GM12878 (cell line): ENCODE measurements around the gene MRPL22. TPM values are rescaled to one million over a fixed set of nuclear protein-coding genes. Genes with fewer than 3 reads are reported as not detected.

Experiments used
- ATAC-seq: fragments of 200-7000 bp; cut with Tn5 transposase; 3 replicates; pipeline ENCODE4 v1.9.1; 2020; ENCODE audit warnings: mild to moderate bottlenecking, moderate library complexity
- BruUV-seq: library from RNA; stranded (reverse); fragments of 400-500 nt; replicated peaks from 2 replicates; lab custom pipeline; 2021; lab: Mats Ljungman, UMichigan
- CTCF ChIA-PET: fragments of 300-600 bp; sonication (Branson Sonifier 250); formaldehyde crosslinking; extraction: SDS; loops from one replicate; lab custom pipeline; 2021; ENCODE audit warnings: inconsistent platforms; lab: Yijun Ruan, JAX
- POLR2A ChIA-PET: fragments of 350-600 bp; formaldehyde crosslinking; extraction: SDS; loops from one replicate; lab custom pipeline; 2021; ENCODE audit warnings: inconsistent platforms; lab: Charles Lee
- RAD21 ChIA-PET: fragments of 300-600 bp; sonication (Branson Sonifier 250); formaldehyde crosslinking; loops from one replicate; lab custom pipeline; 2023; ENCODE audit warnings: antibody characterized with exemption; ENCODE audit not compliant: unreplicated experiment; lab: Charles Lee
- SMC1A ChIA-PET: fragments of 300-600 bp; sonication (Branson Sonifier 250); formaldehyde crosslinking; loops from one replicate; lab custom pipeline; 2023; ENCODE audit not compliant: unreplicated experiment, uncharacterized antibody; lab: Charles Lee
- DNase-seq: peaks from one replicate; pipeline ENCODE4 v3.0.0-alpha.2; 2011; ENCODE audit warnings: low read depth, low spot score
- FAIRE-seq: peaks from 3 replicates; lab custom pipeline; 2011; peaks lifted over from hg19 to GRCh38; lab: Jason Lieb, UNC
- H2AFZ ChIP-seq: 2 replicates; pipeline ENCODE4 v1.6.0; 2011; ENCODE audit warnings: low read depth, low read length, control low read depth; ENCODE audit not compliant: control insufficient read depth
- H3K27ac ChIP-seq: 2 replicates; pipeline ENCODE4 v1.5.1; 2011; ENCODE audit warnings: control low read depth; ENCODE audit not compliant: control insufficient read depth, insufficient read depth
- H3K27me3 ChIP-seq, 2 experiments: replicated peaks in 1 of 2; 2 replicates each; pipeline versions ENCODE4 v1.6.0 to v1.6.1; 2011; ENCODE audit warnings: low read length in 1 of 2; ENCODE audit not compliant: control insufficient read depth in 2 of 2, insufficient read depth in 2 of 2
- H3K36me3 ChIP-seq, 2 experiments: 2 replicates each; pipeline ENCODE4 v1.5.1; 2011; ENCODE audit warnings: low read length in 1 of 2; ENCODE audit not compliant: control insufficient read depth in 2 of 2, insufficient read depth in 2 of 2
- H3K4me1 ChIP-seq: 2 replicates; pipeline ENCODE4 v1.6.1; 2011; ENCODE audit warnings: mild to moderate bottlenecking, low read length, moderate library complexity, mixed read lengths; ENCODE audit not compliant: control insufficient read depth, insufficient read depth
- H3K4me2 ChIP-seq: 2 replicates; pipeline ENCODE4 v1.6.0; 2011; ENCODE audit warnings: control low read depth; ENCODE audit not compliant: control insufficient read depth, insufficient read depth
- H3K4me3 ChIP-seq: fragments of 200-600 bp; sonication (generic); 2 replicates; pipeline ENCODE4 v1.5.1; 2016
- H3K79me2 ChIP-seq: 2 replicates; pipeline ENCODE4 v1.6.0; 2011; ENCODE audit warnings: low read length; ENCODE audit not compliant: control insufficient read depth, insufficient read depth
- H3K9ac ChIP-seq: 2 replicates; pipeline ENCODE4 v1.8.0; 2011; ENCODE audit warnings: low read length, control low read depth, mixed read lengths; ENCODE audit not compliant: control insufficient read depth, insufficient read depth
- H3K9me3 ChIP-seq: replicated peaks from 3 replicates; pipeline ENCODE4 v1.5.1; 2011; ENCODE audit warnings: mild to moderate bottlenecking, low read length; ENCODE audit not compliant: control insufficient read depth, insufficient read depth
- H4K20me1 ChIP-seq: 2 replicates; pipeline ENCODE4 v1.6.0; 2011; ENCODE audit not compliant: control insufficient read depth, insufficient read depth
- ELK1 ChIP-seq: IDR thresholded peaks from 2 replicates; pipeline ENCODE4 v1.6.1; 2012; ENCODE audit warnings: low read depth, low read length, improper control_type of control experiment
- EP300 ChIP-seq, 2 experiments: fragments of 150-350 bp in 1 of 2; IDR thresholded peaks; 2 replicates each; pipeline ENCODE4 v1.6.1; 2011 to 2012; ENCODE audit warnings: low read depth in 2 of 2, low read length in 2 of 2, borderline replicate concordance in 1 of 2, improper control_type of control experiment in 1 of 2, inconsistent platforms in 1 of 2; ENCODE audit not compliant: control insufficient read depth in 1 of 2
- IKZF1 ChIP-seq: fragments of 450-650 bp; conservative IDR thresholded peaks from 2 replicates; pipeline ENCODE4 v1.6.1; 2017; ENCODE audit warnings: antibody characterized with exemption, mild to moderate bottlenecking
- IKZF2 ChIP-seq, 2 experiments: fragments of 450-650 bp; IDR thresholded peaks; 2 replicates each; pipeline ENCODE4 v1.6.1; 2017; ENCODE audit warnings: mild to moderate bottlenecking in 2 of 2, moderate library complexity in 2 of 2
- JUND ChIP-seq: IDR thresholded peaks from 2 replicates; pipeline ENCODE4 v1.6.1; 2012; ENCODE audit warnings: low read depth, mild to moderate bottlenecking, low read length, improper control_type of control experiment, moderate library complexity
- NBN ChIP-seq: fragments of 450-650 bp; IDR thresholded peaks from 2 replicates; pipeline ENCODE4 v1.6.1; 2016
- SMARCA5 ChIP-seq: fragments of 450-650 bp; IDR thresholded peaks from 2 replicates; pipeline ENCODE4 v1.6.1; 2017; ENCODE audit warnings: mild to moderate bottlenecking
- STAT1 ChIP-seq: fragments of 450-650 bp; conservative IDR thresholded peaks from 2 replicates; pipeline ENCODE4 v1.6.1; 2014; ENCODE audit warnings: antibody characterized with exemption, mild to moderate bottlenecking
- TCF12 ChIP-seq: IDR thresholded peaks from 2 replicates; pipeline ENCODE4 v1.6.1; 2011; ENCODE audit warnings: low read depth, mild to moderate bottlenecking, low read length
- USF2 ChIP-seq: IDR thresholded peaks from 2 replicates; pipeline ENCODE4 v1.6.1; 2011; ENCODE audit warnings: low read depth, low read length, improper control_type of control experiment, borderline replicate concordance
- ZBTB11 ChIP-seq: fragments of 450-650 bp; formaldehyde crosslinking; IDR thresholded peaks from 2 replicates; pipeline ENCODE4 v1.5.0; 2022; ENCODE audit warnings: mild to moderate bottlenecking, missing genetic modification characterization
- ZNF622 ChIP-seq: fragments of 450-650 bp; IDR thresholded peaks from 2 replicates; pipeline ENCODE4 v1.6.1; 2017; ENCODE audit warnings: mild to moderate bottlenecking, inconsistent platforms
- in situ Hi-C: fragments of 300-500 bp; cut with MboI; formaldehyde crosslinking; loops from 9 replicates; pipeline ENCODE4 v1.14.3; 2018; ENCODE audit warnings: mixed read lengths
- intact Hi-C: fragments of 100-400 bp; cut with micrococcal nuclease; formaldehyde crosslinking; loops from one replicate; pipeline ENCODE4 v1.14.2; 2022; ENCODE audit not compliant: unreplicated experiment
- polyA plus RNA-seq, 11 experiments: library from polyadenylated mRNA; depleted of rRNA in 4 of 11; unstranded in 6 of 11; stranded (reverse) in 5 of 11; fragments of >200 nt; fragmentation: Nextera tagmentation in 4 of 11; fragmentation: Illumina TruSeq in 1 of 11; extraction: Ambion mirVana in 4 of 11; extraction: Trizol in 1 of 11; gene quantifications; 1 replicate in 1 of 11; 2 replicates in 10 of 11; pipeline versions ENCODE4 v1.2.1 to v1.2.3, GENCODE V29; 2011 to 2016; ENCODE audit warnings: inconsistent platforms in 2 of 11, missing spikeins in 2 of 11, low read depth in 1 of 11
- total RNA-seq, 4 experiments: library from RNA; depleted of rRNA in 3 of 4; stranded (reverse); fragments of >200 nt in 3 of 4; fragmentation: Illumina TruSeq in 1 of 4; extraction: Trizol in 1 of 4; gene quantifications; 2 replicates each; pipeline versions ENCODE4 v1.2.1 to v1.2.3, GENCODE V29; 2013 to 2021

The MRPL22 gene
- total and polyA plus RNA-seq, 10 of the 15 experiments (the other 5 are each of a cell fraction or from before 2014, with no cell fraction given), result 29.7 to 318 (median 93.4) TPM

- BruUV-seq, result no TSS peak
These were observed 15.8 kb downstream of the MRPL22 start for GRCh38 chr5:154956712-154957111.

More at GRCh38 chr5:154956712-154957111, 15.8 kb downstream of the MRPL22 start:
- Histone ChIP-seq H3K79me2 (no peaks in the 10 kb centered on the region), H3K9ac (no peak overlapping the region), H3K36me3 (peaks cover 0 to 9% of the 10 kb centered on the region in 2 experiments; a peak in 2 of 4 replicates), H3K27ac (no peak overlapping the region), H3K9me3 (no peaks in the 10 kb centered on the region), H4K20me1 (no peaks in the 10 kb centered on the region), H3K4me2 (no peak overlapping the region), H3K4me3 (no peak overlapping the region), H2AFZ (no peak overlapping the region), H3K27me3 (no peaks in the 10 kb centered on the region), H3K4me1 (no peaks in the 10 kb centered on the region)
- ATAC-seq (no peak), FAIRE-seq (no peak), DNase-seq (no peak)
- TF ChIP-seq ZNF622 (no peak), NBN (no peak), USF2 (no peak), ELK1 (no peak), JUND (no peak), TCF12 (no peak), STAT1 (no peak), ZBTB11 (CRISPR knock-in tag) (no peak), EP300 (IDR thresholded peaks at IDR 0.05; ENCODE audit: borderline replicate concordance in 1 of 2, control insufficient read depth in 1 of 2, low read depth in 2 of 2, low read length in 2 of 2) (no peak), SMARCA5 (no peak), IKZF2 (IDR thresholded peaks at IDR 0.05) (no peak), IKZF1 (no peak)
- ChIA-PET RAD21 (no interaction called here), POLR2A (no interaction called here), SMC1A (no interaction called here), CTCF (interaction anchor here (1.2 to 1.5 kb wide), 2 partner anchors 11 to 18 kb away, joined by 4 to 6 read pairs; no protein-coding TSS in a partner anchor)
- in situ Hi-C loops, result no loop called here
- intact Hi-C loops, result no loop called here
